Neuron (in vitro differentiated cells): ENCODE measurements around the gene ARFRP1.

Experiments
- H2AFZ ChIP-seq: one replicate; pipeline ENCODE4 v1.6.1; 2013; ENCODE audit warnings: low read depth, mild to moderate bottlenecking, inconsistent platforms, low read length, moderate library complexity
- H3K27me3 ChIP-seq: one replicate; pipeline ENCODE4 v1.6.1; 2013; ENCODE audit warnings: low read length; ENCODE audit not compliant: insufficient read depth
- H3K36me3 ChIP-seq: one replicate; pipeline ENCODE4 v1.6.1; 2013; ENCODE audit warnings: low read length; ENCODE audit not compliant: insufficient read depth
- H3K4me1 ChIP-seq: one replicate; pipeline ENCODE4 v1.6.1; 2013; ENCODE audit warnings: low read length; ENCODE audit not compliant: insufficient read depth
- H3K4me3 ChIP-seq: 2 replicates; pipeline ENCODE4 v1.5.1; 2013; ENCODE audit warnings: mild to moderate bottlenecking, low read length, moderate library complexity
- H3K9me3 ChIP-seq: one replicate; pipeline ENCODE4 v1.6.1; 2013; ENCODE audit warnings: low read length

Gene ARFRP1

DNA sequence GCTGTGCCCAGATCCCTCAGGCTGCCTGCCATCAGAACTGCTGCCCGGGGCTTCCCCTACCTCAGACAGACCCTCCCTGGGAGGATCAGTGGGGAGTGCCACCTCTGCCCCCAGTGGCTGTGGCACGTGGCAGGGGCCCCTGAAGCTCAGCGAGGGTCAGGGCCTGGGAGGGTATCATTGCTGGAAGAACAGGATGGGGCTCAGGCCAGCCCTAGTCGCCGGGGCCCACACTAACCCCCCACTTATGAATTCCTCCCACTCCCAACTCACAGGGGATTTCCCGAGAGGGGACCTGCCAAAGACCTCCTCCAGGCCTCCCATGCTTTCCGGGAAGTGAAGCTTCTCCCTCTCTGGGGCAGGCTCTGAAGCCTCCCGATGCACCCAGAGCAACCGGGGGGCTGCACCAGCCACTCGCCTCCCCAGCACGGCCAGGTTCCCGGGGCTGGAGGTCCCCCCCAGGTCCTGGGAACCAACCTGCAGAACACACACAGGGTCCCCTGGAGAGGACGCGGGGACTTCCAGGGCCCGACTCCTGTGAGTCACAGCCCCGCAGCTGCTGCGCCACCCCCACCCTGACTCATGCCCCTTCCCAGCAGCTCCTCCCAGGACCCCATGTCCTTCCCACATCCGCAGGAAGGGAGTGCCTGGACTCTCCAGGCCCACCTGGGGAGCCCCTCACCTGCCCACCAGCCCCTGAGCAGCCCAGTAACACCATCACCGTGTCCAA, 8.9 kb downstream of the ARFRP1 start:
- Histone ChIP-seq H3K27me3 (no peaks in the 10 kb centered on the region), H3K9me3 (no peaks in the 10 kb centered on the region), H3K4me1 (peaks cover 6% of the 10 kb centered on the region), H3K36me3 (peaks cover 15% of the 10 kb centered on the region), H3K4me3 (no peak overlapping the region), H2AFZ (no peak overlapping the region)

DNA sequence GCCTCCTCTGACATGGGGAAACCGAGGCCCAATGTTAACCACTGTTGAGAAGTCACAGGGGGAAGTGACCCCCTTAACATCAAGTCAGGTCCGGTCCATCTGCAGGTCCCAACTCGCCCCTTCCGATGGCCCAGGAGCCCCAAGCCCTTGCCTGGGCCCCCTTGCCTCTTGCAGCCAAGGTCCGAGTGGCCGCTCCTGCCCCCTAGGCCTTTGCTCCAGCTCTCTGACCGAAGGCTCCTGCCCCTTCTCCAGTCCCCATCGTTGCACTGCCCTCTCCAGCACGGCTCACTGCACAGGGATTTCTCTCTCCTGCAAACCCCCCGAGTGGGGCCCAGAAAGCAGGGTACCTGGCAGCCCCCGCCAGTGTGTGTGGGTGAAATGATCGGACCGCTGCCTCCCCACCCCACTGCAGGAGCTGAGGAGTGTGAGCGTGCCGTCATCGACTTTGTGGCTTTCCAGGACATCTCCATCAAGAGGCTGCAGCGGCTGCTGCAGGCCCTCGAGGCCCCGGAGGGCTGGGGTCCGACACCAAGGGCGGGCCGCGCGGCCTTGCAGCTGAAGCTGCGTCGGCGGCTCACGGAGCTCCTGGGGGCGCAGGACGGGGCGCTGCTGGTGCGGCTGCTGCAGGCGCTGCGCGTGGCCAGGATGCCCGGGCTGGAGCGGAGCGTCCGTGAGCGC, 9.8 kb downstream of the ARFRP1 start:
- Histone ChIP-seq H3K9me3 (no peaks in the 10 kb centered on the region), H3K27me3 (no peaks in the 10 kb centered on the region), H3K36me3 (peaks cover 14% of the 10 kb centered on the region)

DNA sequence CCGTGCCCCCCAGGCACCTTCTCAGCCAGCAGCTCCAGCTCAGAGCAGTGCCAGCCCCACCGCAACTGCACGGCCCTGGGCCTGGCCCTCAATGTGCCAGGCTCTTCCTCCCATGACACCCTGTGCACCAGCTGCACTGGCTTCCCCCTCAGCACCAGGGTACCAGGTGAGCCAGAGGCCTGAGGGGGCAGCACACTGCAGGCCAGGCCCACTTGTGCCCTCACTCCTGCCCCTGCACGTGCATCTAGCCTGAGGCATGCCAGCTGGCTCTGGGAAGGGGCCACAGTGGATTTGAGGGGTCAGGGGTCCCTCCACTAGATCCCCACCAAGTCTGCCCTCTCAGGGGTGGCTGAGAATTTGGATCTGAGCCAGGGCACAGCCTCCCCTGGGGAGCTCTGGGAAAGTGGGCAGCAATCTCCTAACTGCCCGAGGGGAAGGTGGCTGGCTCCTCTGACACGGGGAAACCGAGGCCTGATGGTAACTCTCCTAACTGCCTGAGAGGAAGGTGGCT, 10.4 kb downstream of the ARFRP1 start:
- H3K4me3 ChIP-seq: no peak overlapping the region
- no peaks in the 10 kb centered on the region for H3K27me3 ChIP-seq
- no peak overlapping the region for H2AFZ ChIP-seq
- peaks cover 14% of the 10 kb centered on the region for H3K36me3 ChIP-seq
- no peaks in the 10 kb centered on the region for H3K9me3 ChIP-seq
- H3K4me1 ChIP-seq: peaks cover 6% of the 10 kb centered on the region

More for the DNA sequence above, 9.8 kb downstream of the ARFRP1 start:
- Histone ChIP-seq H3K4me3 (no peak overlapping the region), H3K4me1 (peaks cover 6% of the 10 kb centered on the region), H2AFZ (no peak overlapping the region)

DNA sequence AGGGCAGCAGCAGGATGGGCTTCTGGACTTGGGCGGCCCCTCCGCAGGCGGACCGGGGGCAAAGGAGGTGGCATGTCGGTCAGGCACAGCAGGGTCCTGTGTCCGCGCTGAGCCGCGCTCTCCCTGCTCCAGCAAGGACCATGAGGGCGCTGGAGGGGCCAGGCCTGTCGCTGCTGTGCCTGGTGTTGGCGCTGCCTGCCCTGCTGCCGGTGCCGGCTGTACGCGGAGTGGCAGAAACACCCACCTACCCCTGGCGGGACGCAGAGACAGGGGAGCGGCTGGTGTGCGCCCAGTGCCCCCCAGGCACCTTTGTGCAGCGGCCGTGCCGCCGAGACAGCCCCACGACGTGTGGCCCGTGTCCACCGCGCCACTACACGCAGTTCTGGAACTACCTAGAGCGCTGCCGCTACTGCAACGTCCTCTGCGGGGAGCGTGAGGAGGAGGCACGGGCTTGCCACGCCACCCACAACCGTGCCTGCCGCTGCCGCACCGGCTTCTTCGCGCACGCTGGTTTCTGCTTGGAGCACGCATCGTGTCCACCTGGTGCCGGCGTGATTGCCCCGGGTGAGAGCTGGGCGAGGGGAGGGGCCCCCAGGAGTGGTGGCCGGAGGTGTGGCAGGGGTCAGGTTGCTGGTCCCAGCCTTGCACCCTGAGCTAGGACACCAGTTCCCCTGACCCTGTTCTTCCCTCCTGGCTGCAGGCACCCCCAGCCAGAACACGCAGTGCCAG, 11.0 kb downstream of the ARFRP1 start, which contains the start of gene TNFRSF6B:
Gene TNFRSF6B (plus strand): TSS at position 25 of the 729 bp plus-strand sequence. CDS start 116 bp downstream, at position 141.
- Histone ChIP-seq H3K9me3 (no peaks in the 10 kb centered on the region), H2AFZ (no peak within 1 kb of the TSS), H3K27me3 (no peaks in the 10 kb centered on the region), H3K36me3 (peaks cover 14% of the 10 kb centered on the region), H3K4me1 (peaks cover 6% of the 10 kb centered on the region), H3K4me3 (no peak within 1 kb of the TSS)

DNA sequence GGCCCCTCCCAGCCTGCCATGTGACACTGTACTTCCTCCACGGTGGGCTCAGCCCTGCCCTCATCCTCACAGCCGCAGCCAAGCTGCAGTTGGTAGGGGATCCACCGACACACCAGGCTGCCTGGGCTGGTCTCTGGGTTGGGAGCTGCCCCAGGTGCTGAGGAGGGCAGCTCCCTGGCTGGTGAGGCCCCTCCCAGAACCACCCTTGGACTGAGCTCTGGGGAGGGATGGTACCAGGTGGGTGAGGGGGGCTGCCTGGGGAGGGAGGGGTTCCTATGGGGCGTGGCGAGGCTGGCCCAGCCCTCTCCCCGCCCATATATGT, 11.5 kb downstream of the ARFRP1 start:
- Histone ChIP-seq H3K36me3 (peaks cover 14% of the 10 kb centered on the region), H3K9me3 (no peaks in the 10 kb centered on the region), H3K4me3 (no peak overlapping the region), H3K4me1 (peaks cover 6% of the 10 kb centered on the region), H2AFZ (no peak overlapping the region), H3K27me3 (no peaks in the 10 kb centered on the region)

DNA sequence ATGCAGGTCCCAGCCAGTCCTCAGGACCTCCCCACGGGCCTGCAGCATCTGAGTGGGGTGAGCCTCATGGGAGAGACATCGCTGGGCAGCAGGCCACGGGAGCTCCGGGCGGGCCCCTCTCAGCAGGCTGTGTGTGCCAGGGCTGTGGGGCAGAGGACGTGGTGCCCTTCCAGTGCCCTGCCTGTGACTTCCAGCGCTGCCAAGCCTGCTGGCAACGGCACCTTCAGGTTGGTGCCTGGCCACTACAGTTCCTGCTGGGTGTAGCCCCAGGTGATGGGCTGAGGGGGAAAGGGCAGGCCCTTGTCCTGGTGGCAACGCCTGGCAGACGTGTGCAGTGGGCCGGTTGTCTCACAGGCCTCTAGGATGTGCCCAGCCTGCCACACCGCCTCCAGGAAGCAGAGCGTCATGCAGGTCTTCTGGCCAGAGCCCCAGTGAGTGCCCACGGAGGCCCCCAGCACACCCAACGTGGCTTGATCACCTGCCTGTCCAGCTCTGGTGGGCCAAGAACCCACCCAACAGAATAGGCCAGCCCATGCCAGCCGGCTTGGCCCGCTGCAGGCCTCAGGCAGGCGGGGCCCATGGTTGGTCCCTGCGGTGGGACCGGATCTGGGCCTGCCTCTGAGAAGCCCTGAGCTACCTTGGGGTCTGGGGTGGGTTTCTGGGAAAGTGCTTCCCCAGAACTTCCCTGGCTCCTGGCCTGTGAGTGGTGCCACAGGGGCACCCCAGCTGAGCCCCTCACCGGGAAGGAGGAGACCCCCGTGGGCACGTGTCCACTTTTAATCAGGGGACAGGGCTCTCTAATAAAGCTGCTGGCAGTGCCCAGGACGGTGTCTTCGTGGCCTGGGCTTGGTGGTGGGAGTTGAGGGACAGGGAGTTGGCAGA, 12.1 kb downstream of the ARFRP1 start:
- H3K27me3 ChIP-seq: no peaks in the 10 kb centered on the region
- peaks cover 14% of the 10 kb centered on the region for H3K36me3 ChIP-seq
- no peak overlapping the region for H3K4me3 ChIP-seq
- peaks cover 6% of the 10 kb centered on the region for H3K4me1 ChIP-seq
- no peak overlapping the region for H2AFZ ChIP-seq
- no peaks in the 10 kb centered on the region for H3K9me3 ChIP-seq

DNA sequence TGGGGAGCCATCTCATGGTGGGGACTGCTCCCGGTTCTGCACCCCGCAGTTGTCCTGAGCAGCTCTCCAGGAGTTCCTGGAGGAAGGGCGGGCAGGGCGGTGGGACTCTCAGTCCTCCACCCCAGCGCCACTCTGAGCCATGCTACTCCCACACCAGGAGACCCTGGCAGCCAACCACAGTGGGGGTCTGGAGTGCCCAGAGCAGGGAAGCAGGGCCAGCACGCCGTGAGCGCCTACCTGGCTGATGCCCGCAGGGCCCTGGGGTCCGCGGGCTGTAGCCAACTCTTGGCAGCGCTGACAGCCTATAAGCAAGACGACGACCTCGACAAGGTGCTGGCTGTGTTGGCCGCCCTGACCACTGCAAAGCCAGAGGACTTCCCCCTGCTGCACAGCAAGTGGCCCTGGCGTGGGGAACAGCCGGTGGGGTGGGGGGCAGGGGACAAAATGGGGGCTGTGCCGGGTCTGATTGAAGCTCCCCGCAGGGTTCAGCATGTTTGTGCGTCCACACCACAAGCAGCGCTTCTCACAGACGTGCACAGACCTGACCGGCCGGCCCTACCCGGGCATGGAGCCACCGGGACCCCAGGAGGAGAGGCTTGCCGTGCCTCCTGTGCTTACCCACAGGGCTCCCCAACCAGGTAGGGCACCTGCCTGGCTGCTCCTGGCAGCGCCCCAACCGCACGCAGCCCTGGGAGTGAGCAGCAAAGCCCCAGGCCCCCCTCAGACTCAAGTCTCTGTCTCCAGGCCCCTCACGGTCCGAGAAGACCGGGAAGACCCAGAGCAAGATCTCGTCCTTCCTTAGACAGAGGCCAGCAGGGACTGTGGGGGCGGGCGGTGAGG, 13.0 kb downstream of the ARFRP1 start:
- Histone ChIP-seq H3K27me3 (no peaks in the 10 kb centered on the region), H3K9me3 (no peaks in the 10 kb centered on the region), H3K4me1 (peaks cover 4% of the 10 kb centered on the region), H3K36me3 (peaks cover 11% of the 10 kb centered on the region), H3K4me3 (no peak overlapping the region), H2AFZ (no peak overlapping the region)

DNA sequence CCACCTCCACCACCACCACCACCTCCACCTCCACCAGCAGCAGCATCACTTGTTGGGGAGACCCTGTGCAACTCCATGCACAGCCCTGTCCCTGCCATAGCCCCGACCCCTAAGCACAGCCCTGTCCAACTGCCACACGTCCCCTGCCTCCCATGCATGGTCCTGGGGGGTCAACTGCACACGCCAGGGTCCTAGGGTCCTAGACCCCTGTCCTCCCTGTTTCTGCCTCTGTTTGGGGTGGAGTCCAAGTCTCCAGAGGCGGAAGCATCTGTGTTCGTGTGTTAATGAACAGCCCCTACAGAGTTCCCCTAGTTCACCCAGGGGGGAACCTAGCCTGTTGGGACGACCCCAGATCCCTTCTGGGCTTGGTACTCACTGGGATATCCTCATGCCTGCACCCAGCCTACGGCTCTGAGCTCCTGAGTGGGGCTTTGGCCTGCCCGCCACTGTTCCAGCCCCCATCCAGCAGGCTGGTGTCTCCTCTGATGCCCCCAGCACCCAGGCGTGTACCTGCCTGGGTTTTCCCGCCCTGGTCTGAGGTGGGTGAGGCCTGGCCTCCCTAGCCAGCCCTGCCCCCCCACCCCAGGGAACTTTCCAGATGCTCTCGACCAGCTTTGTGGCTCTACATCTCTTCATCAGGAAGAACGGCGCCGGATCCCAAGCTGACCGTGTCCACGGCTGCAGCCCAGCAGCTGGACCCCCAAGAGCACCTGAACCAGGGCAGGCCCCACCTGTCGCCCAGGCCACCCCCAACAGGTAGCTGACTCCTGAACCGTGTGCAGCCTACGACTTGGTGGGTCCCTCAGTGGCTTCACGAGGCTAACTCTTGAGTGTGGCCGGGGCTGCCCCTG, 13.8 kb downstream of the ARFRP1 start:
- no peak overlapping the region for H3K4me3 ChIP-seq
- no peaks in the 10 kb centered on the region for H3K4me1 ChIP-seq
- no peaks in the 10 kb centered on the region for H3K9me3 ChIP-seq
- H3K36me3 ChIP-seq: peaks cover 11% of the 10 kb centered on the region
- H3K27me3 ChIP-seq: no peaks in the 10 kb centered on the region
- H2AFZ ChIP-seq: no peak overlapping the region

DNA sequence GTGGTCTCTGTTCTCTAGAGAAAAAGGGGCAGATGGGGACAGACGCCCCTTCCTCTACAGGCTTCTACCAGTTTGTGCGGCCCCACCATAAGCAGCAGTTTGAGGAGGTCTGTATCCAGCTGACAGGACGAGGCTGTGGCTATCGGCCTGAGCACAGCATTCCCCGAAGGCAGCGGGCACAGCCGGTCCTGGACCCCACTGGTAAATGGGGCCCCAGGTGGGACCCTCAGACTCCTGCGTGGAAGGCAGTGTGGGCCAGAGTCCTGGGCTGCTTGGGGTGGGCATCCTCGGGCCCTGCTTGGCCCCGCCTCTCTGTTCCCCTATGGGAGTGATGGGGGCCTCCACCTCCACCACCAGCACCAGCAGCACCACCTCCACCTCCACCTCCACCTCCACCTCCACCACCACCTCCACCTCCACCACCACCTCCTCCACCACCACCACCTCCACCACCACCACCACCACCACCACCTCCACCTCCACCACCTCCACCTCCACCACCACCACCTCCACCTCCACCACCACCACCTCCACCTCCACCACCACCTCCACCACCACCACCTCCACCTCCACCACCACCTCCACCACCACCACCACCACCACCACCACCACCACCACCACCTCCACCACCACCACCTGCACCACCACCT, 14.6 kb downstream of the ARFRP1 start:
- H2AFZ ChIP-seq: no peak overlapping the region
- peaks cover 11% of the 10 kb centered on the region for H3K36me3 ChIP-seq
- no peaks in the 10 kb centered on the region for H3K9me3 ChIP-seq
- no peaks in the 10 kb centered on the region for H3K27me3 ChIP-seq
- H3K4me1 ChIP-seq: no peaks in the 10 kb centered on the region
- no peak overlapping the region for H3K4me3 ChIP-seq

DNA sequence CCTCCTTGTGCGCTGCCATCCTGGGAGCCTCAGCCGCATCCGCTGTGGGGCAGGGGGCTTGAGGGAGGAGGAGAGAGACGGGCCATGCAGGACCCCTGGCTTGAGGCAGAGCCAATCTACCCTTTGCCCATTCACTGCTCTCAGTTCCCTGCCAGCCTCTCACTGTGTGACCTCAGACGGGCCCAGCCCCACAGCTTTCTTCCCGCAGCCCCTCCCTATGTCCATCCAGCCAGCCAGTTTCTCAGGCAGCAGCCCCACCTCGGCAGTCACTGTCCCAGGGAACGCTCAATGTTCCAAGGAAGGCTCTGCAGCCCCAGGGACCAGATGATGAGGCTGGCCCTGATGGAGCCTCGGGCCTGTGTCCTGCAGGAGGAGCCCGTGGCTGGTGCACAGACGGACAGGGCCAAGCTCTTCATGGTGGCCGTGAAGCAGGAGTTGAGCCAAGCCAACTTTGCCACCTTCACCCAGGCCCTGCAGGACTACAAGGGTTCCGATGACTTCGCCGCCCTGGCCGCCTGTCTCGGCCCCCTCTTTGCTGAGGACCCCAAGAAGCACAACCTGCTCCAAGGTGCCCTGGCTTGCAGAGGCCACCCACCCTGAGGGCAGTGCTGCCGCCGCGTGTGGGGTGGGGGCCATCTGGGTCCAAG, 15.2 kb downstream of the ARFRP1 start:
- H3K4me1 ChIP-seq: peaks cover under 1% of the 10 kb centered on the region
- H3K9me3 ChIP-seq: no peaks in the 10 kb centered on the region
- no peaks in the 10 kb centered on the region for H3K27me3 ChIP-seq
- H3K36me3 ChIP-seq: peaks cover 11% of the 10 kb centered on the region
- H3K4me3 ChIP-seq: no peak overlapping the region
- H2AFZ ChIP-seq: no peak overlapping the region
